Stimulated activated CD4-positive, alpha-beta T cell treated with anti-CD3 and anti-CD28 coated beads, TNF-alpha, amount 100 ng/mL, for 24 hours (primary cell): ENCODE measurements around the gene ZFX.
"Not testable (repeated sequence)": the region's sequence is repeated elsewhere in the genome, so short reads cannot be mapped to it uniquely, and the experiment has no call there.

Experiments
- DNase-seq, 3 experiments: peaks; one replicate each; pipeline ENCODE4 v3.0.0-alpha.2; 2020; ENCODE audit warnings: low read depth in 3 of 3

The ZFX gene

DNA sequence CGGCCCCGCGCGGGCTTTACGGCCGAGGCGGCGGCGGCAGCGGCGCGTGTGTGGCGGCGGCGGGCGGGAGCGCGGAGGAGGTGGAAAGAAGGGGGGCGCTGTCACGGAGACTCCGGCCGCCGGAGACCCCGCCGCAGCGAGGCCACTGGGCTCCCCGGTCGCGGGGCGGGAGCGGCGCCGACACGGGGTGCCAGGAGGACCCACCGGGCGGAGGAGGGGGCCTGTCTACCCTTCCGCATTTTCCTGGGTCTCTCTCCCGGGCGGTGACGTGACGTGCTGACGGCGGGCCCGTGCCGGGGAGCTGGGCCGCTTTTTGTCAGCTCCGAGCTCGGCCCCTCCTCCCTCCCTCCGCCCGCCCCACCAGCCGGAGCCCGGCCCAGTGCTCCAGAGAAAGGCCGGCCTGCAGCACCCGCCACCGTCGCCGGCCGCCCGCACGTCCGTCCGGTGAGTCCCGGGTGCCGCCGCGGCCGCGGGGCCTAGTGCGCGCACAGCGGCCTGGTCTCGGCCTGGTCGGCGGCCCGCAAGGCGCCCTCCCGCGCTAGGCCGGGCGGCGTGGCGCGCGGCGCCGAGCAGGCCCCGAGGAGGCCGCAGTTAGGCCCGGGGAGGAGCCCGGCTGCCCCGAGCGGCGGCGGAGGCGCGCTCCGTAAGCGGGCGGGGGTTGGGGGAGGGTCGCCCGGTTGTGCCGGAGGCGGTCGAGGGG, at the start of gene ZFX:
Gene ZFX, plus strand, starts transcription at position 379 of the 700 bp plus-strand sequence. CDS start 23,014 bp downstream, outside the sequence.
- DNase-seq: peak in 2 of 3 experiments; percentile 26 to 54

DNA sequence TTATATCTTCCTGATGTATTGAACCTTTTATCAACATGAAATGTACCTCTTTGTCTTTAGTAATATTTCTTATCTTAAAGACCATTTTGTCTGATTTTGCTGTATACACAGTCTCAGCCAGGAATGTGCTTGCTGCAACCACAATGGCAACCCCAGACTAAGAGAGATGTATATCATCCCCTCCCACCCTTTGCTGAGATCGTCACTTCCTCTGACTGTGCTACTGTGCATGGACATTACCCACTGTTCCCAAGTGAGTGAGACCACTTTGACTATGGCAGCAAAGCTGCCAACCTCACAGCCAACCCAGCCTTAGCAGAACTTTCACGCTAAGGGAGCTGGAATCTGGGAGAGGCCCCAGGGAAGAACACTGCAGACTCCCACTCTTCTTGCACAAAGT, 48.8 kb upstream of the ZFX start:
- no peak for DNase-seq

DNA sequence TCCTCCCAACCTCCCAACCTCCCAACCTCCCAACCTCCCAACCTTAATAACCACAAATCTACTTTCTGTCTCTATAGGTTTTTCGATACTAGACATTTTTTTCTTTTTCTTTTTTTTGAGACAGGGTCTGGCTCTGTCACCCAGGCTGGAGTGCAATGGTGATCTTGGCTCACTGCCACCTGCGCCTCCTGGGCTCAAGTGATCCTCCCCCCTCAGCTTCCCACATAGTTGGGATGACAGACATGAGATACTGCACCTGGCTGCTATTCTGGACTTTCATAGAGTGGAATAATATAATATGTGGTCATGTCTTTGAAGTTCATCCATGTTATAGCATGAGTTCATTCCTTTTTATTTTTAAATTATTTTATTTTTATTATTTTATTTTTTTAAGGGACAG, 39.5 kb upstream of the ZFX start:
- no peak for DNase-seq

DNA sequence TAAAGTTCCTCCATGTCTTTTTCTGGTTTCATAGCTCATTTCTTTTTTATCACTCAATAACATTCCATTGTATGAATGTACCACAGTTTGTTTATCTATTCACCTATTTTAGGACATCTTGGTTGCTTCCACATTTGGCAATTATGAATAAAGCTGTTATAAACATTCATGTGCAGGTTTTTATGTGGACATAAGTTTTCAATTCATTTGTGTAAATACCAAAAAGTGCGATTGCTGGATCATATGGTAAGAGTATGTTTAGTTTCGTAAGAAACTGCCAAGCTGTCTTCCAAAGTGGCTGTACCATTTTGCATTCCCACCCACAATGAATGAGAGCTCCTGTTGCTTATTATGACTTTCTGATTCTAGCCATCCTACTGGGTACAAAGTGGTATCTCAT, 36.3 kb upstream of the ZFX start:
- DNase-seq: no peak

DNA sequence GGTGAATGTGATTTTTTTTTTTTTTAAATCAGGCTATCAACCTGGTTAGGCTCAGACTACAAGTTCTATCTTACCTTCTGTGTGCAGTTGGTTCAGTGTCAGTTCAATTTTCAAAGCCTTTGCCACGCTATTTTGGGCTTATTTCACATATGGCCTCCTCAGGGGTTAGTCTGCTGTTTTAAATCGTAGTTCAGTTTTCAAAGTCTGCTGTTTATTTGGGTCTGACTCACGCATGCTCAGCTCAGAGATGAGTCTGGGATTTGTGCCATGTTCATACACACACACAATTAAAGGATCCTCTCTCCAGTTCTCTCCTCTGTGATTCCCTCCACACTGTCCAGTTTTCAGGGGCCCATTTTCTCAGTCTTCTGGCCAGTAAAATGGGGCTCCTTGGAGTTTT, 32.3 kb upstream of the ZFX start:
- no peak for DNase-seq

DNA sequence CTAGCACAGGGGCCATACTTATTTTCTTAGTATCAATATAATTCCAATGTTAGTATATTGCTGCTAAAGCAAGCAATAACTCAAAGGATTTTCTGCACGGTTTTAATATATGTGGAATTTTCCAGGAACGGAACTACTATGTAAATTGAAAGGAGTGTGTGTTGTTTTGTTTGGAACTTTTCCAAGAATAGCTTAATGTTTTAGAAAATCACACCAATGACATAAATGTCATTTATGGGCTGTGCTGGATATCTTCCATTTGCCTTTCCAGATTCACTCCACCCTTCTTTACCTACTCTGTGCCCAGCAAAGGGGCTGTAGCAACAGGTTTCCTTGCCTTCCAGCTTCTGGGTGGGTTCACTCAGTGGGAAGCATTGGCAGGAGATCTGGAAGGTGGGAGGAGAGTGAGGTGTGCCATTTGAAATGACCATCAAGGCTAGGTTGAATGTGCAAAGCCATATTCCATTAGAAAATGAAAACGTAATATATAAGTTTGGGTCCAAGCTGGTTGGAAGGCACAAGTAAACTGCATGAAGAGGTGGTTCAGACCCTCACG, 25.2 kb upstream of the ZFX start:
- no peak for DNase-seq

DNA sequence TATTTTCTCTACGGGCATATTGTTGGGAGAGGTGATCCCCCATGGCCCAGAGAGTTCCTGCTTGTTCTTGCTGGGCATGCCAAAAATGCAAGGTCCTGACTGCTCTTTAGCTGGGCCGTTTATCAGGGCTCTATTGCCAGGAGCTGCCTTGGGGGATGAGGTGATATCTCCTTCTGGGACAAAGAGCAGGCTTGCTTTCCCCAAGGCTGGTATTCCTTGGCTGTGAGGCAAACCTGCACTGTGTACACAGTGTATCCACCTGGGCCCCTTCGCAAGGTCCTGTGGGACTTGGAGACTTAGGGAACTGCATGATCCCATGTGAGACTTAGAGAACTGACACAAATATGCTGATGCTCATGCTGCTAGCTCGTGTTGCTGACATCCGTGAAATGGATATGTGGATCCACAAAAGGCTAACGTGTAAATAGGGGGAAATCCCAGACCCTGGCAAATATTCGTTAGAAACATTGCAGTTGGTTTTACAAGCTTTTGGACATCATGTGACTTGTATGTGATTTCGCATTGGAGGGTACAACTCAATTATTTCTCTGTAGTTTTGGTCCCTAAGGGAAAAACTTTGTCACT, 24.4 kb upstream of the ZFX start:
- no peak for DNase-seq

DNA sequence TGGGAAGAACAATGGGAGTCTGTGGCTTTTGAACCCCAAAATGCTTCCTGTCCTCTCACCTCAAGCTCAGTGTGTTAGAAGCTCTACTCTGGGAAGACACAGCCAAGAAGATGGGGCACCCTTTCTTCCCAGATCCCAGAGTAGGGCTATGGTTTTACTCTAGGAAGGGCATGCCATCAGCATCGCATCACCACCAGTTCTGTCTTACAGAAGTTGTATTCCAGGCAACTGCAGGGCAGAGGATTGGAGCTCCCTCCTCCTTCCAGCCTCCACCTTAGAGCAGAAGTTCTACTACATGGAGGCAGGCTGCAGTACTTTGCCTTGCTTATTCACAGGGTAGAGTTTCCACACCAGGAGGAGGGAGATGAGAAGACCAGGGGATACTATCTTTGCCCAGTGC, 18.1 kb upstream of the ZFX start:
- DNase-seq: no peak

DNA sequence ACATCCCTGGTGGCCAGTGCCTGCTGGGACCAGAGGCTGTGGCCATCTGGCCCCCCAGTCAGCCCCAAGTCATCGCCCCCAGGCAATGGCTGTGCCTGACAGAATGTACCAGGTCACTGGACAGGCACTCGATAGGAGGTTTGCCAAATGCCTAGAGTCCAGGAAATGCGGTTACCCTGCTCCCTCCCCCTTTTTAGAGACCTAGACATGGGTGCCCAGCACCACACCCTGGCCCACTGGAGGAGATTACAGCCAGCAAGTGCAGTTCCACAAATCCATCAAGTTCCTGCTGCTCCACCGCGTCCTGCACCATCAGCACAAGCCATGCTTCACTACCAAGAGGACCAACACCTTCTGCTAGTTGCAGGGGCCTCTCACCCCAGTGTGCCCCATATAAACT, 16.2 kb upstream of the ZFX start:
- no peak for DNase-seq

DNA sequence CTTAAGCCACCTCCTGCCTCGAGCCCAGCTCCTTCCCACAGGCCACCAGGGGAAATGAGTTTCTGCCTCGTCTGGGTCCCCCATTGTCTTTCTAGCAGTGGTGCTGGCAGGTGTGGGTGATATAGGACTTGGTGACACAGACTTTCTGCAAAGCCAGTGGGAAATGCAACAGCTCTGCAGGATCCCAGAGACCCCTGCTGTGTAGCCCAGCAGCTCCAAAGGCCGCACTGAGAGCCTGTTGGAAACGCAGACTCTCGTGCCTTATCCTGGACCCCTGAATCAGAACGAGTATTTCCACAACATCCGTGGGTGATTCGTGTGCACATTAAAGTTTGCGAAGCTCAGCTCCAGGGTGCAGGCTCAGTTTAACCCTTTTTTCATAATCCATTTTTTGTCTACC, 13.8 kb upstream of the ZFX start:
- DNase-seq: not testable (repeated sequence)

DNA sequence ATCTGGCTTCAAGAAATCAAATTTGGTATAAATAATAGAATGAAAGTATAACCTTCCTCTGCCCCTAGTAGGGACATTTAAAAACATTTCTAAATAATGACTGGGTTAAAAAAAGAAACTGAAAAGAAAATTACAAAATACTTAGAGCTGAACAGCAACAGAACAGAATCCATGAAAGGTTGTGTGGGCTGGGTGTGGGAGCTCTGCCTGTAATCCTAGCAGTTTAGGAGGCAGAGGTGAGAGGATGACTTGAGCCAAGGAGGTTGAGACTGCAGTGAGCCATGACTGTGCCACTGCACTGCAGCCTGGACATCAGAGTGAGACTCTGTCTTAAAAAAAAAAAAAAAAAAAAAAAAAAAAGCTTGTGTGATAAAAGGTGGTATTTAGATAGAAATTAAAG, 12.3 kb upstream of the ZFX start:
- no peak for DNase-seq

DNA sequence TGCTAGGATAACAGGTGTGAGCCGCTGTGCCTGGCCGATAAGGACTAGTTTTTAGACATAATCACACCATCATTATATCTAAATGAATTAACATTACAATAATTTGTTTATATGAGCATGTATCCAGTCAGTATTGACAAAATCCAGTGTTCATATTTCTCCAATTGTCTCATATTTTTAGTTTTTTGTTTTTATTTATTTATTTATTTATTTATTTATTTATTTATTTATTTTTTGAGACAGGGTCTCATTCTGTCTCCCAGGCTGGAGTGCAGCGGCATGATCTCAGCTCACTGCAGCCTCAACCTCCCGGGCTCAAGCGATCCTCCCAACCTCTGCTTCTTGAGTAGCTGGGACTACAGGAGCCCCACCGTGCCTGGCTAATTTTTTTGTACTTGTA, 5.5 kb upstream of the ZFX start:
- DNase-seq: not testable (repeated sequence)

DNA sequence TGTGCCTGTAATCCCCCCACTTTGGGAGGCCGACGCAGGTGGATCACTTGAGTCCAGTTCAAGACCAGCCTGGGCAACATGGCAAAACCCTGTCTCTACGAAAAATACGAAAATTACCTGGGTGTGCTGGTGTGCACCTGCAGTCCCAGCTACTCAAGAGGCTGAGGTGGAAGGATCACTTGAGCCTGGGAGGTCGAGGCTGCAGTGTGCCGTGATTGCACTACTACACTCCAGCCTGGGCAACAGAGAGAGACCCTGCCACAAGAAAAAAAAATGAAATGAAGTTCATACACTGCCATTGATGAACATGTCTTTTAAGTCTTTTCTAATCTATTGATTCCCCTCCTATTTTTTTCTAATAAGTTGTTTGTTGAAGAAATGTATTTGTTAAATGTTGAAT, 5.0 kb upstream of the ZFX start:
- no peak for DNase-seq

DNA sequence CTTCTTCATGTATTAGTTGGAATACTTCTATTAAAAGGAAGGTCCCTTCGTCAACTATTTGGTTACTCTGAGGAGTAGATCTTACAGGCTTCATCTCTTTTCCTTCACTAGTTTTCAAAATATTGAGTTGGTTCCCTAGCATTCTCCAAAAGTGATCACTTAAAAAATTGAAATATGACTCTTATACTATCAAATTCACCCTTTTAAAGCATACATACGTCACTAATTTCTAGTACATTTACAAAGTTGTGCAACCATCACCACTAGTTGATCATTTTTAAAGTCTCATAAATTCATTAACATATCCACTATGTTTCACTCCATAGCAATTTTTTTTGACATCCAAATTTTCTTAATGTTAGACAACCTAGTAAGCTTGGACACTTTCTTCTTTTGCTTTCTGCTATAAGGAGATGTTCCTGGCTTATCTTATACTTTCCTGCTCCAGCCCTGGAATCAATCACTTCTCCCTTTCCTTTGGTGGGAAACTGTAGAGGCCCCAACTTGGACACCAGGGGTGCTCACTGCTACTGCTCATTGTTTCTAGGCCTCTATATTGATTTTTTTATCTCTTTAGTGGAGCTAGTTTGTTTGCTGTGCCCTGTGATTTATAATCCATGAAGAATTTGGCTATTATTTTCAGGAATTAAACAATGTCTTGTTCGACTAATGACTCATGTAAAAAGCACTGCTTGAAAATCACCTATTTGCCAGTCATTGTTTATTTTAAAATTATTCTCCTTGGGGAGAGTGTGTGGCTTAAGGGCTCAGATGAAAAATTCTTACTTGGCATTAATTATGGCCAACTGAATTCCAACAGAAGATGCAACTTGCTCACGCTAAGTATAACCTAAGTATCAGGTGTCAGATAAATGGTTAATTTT, 4.0 kb upstream of the ZFX start:
- no peak for DNase-seq

DNA sequence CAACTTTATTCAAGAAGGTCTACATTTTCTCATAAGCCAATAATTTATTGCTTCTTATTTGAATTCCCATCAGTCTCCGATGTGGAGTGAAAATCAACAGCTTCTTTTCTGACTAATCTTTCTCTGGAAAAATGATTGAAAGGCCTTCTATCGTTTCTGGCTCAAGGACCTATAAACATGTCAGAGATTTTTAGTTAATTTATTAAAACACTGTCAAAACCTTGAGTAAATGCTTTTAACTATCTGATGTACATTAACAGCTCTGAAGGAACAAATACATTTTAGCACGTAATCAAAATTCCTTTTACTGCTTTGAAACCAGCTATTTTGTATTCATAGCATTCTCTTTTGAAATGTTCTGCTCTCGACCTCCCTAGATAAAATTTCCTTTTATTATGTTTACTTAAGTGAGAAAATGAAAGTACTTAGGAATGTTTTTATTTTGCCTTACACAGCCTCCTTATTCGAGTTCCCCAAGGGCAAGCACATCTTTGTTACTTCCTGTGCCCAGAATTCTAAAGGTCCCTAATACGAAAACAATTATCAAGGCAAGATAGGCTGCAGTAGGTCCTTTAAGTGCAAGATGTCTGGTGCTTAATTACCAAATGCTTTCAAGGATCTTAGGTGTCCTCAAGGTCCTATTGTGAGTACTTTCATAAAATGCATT, 3.1 kb upstream of the ZFX start:
- DNase-seq: no peak

DNA sequence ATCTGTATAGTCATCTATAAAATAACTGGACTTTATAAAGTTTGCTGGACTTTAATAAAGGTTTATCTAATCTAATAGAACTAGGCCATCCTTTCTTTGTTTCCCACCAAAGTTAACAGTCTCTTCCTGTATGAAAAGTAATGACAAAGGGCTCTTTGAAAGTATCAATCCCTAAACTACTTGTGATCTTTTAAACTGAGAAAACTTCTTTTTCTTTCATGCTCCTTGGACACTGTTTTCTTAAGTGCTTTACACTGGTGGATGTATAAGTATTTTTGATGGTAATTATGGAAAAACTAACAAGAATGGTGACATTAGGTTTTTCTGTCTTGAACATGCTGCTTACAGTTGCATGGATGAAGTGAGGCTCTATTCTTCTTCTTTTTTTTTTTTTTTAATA, 2.4 kb upstream of the ZFX start:
- no peak for DNase-seq

DNA sequence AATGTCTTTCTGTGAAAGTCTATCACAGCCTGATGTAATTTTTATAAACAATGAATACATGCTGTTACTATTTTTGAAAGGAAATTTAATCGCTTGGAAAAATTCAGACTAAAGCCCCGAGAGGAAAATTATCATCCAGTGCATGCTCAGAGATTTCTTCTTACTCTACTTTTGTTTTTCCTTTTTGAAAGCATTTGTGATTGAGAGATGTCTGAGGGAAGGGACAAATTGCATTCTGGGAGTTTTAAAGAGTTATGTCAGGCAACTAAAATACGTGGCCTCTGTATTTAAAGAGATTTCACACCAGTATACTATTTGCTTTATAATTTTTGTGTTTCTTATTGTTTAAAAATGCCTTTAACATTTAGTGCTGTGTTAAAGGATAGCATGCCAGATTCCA, 1.4 kb upstream of the ZFX start:
- no peak for DNase-seq

DNA sequence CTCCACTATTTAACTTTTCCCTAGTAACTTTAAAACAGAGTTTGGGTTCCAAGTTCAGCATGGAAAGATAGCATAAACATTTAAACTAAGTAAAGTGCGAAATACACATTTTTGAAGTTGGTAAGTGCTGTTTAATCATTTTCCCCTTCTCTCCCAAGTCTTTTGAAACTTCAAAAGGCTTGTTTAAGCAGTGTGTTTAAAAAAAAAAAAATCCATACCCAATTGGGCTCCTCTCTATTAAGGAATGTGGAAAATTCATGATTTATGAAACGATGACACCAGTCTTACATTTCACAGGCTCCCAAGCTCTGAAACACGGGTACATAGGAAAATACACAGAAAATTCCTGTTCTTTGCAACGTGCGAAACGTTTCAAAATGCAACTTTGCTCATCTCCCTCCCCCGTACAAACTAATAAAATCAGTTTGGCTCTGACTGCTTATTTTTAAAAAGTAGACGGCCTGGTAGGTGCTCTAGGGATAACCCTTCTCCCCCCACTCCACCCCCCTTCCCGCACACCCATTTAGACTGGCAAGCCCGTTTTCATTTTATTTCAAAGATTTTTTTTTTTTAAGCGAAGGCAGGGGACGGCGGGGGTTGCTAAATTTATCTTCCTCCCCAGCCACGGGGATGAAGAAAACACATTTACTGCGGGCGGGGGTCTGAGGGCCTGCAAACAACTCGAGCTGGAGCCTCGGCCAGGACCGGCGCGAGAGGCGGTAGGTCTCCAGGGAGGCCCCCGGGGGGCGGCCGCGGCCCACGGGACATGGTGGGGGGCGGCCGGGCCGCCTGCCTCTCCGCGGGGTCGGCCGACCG, 786 bp upstream of the ZFX start:
- peak in 1 of 3 experiments; percentile 9 for DNase-seq

DNA sequence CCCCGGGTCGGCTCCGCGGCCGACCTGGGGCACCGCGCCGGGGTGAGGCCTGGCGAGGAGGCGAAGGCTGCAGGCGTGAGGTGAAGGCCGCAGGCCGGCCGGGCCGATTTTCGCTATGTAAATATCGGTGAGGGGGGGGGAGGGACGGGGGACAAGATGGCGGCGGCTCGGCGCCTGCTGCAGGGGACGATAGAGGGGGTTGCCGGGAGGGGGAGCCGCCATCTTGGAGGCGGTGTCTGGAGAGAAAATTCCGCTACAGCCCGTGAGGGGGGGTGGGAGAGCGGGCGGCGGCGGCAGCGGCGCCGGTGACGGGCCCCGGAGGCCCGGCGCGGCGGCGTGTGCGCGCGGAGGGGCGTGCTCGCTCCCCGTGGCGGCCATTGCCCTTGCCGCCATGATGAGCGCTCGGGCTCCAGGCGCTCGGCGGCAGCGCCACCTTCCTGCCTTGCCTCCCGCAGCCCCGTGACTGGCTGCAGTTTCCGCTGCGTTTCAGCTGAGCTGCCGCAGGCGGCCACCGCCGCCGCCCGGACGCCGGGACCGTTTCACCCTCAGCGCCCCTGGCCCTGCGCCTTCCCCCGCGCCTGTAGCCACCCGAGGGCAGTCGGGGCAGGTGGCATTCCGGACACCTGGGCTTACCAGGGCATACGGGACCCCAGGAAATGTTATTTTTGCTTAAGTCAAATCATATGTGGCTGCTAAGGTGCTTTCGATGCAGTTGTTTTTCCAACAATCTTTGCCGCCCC, 692 bp downstream of the ZFX start:
- peak; percentile 60 to 78 (median 61) for DNase-seq

DNA sequence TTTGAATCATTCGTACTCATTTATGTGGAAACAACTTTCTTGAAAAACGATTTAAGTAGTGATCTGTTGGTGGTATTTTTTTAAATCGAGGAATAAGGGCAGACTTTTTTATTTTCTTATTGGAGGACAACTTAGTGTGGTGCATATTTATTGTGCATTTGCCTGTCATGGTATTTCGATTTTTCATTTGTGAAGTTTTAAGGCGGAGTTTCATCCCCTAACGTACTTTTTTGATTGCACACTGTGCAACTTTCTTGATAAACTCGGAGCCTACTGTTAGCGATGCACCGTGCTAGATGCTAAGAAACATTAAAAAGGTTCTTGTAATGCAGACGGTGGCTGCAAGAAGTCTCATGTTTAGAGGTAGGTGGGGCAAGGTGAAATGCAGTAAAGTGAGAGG, 1.4 kb downstream of the ZFX start:
- DNase-seq: no peak
